Stimulated activated CD8-positive, alpha-beta memory T cell treated with anti-CD3 and anti-CD28 coated beads, Interleukin-15, amount 100 ng/mL, for 48 hours (primary cell): Measurements from ENCODE around the gene C3orf18.
A peak's percentile ranks its signal among the peaks of the same experiment; 100 is the strongest.
"Not testable (repeated sequence)": the region's sequence is repeated elsewhere in the genome, so short reads cannot be mapped to it uniquely, and the experiment has no call there.

Experiments used
- DNase-seq, 2 donors: peaks; one replicate each; pipeline ENCODE4 v3.0.0-alpha.2; 2020; ENCODE audit warnings: low read depth in 2 of 2

C3orf18 gene

GRCh38 chr3:50523279-50523811 is 44.2 kb downstream of the C3orf18 start:
- DNase-seq = no peak

- DNase-seq = no peak
These were observed 46.0 kb downstream of the C3orf18 start for GRCh38 chr3:50521572-50521971.

GRCh38 chr3:50520849-50521248 is 46.7 kb downstream of the C3orf18 start:
- no peak for DNase-seq

- DNase-seq = peak; percentile 56 to 62
These were observed 48.0 kb downstream of the C3orf18 start for GRCh38 chr3:50519471-50520089.

- DNase-seq = no peak
These were observed 49.1 kb downstream of the C3orf18 start for GRCh38 chr3:50518436-50518835.

GRCh38 chr3:50517721-50518206 is 49.8 kb downstream of the C3orf18 start:
- no peak for DNase-seq

GRCh38 chr3:50516440-50516871 is 51.1 kb downstream of the C3orf18 start:
- DNase-seq = no peak

GRCh38 chr3:50515565-50516439 is 51.7 kb downstream of the C3orf18 start:
- no peak for DNase-seq

GRCh38 chr3:50512908-50513307 is 54.6 kb downstream of the C3orf18 start:
- DNase-seq = not testable (repeated sequence)

- DNase-seq = no peak
These were observed 55.4 kb downstream of the C3orf18 start for GRCh38 chr3:50512131-50512530.

- no peak for DNase-seq
These were observed 57.2 kb downstream of the C3orf18 start for GRCh38 chr3:50510325-50510724.

GRCh38 chr3:50509715-50510114 is 57.8 kb downstream of the C3orf18 start:
- no peak for DNase-seq

GRCh38 chr3:50508821-50509220 is 58.7 kb downstream of the C3orf18 start:
- DNase-seq = no peak
